A549 treated with RU486 at 1 μM for 4 hours (cell line): ENCODE data around the gene PARG. TPM values are rescaled to one million over a fixed set of nuclear protein-coding genes. Genes with fewer than 3 reads are reported as not detected.

Experiments used
- total RNA-seq: library from RNA; stranded (reverse); fragments of 200-300 nt; extraction: Qiagen RNA extraction; gene quantifications from 5 replicates; pipeline ENCODE4 v1.2.3, GENCODE V29; 2022; ENCODE audit warnings: low read depth

The PARG gene
- 14.7 to 20.4 TPM (median 19.7 TPM) in 5 replicates for total RNA-seq

DNA sequence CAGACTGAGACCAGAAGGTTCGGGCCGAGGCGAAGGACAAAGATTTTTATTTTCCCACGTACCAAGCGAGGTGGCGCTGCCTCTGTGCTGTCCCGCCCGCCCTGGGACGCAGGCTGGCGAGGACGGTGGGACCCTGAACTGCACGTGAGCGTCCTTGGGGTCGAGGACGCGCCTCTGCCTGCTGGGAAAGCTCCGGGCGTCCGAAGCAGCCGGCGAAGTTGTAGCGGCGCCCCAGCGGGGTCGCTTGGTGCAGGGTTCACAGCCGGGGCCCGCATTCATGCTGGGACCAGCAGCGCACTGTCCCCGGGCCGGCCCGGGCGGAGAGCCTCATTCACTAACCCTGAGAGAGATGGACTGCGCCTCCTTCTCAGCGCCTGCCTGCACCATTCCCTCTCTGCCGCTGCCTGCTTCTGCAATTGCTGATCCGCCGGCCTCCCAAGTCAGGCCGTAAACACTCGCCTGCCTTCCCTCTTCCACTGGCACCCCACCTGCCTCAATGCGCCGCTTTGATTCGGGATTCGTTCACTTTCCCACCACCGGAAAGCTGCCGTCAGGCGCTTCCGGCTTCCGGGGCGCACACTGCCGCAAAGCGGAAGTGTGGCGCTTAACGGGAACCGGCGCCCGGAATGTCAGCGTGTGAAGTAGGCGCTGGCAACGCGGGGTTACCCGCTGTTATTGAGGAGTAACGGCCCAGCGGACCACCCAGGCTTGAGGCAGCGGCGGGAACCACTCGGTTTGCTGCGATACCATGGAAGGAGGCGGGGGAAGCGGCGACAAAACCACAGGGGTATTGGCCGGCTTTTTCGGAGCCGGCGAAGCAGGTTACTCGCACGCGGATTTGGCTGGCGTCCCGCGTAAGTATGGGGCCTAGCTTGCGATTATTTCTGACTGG is at the start of gene PARG, which contains the start of gene TIMM23B:
TSS of gene PARG (minus strand) at position 581 of the 892 bp plus-strand sequence. CDS start at position 279, 302 bp downstream.
TSS of gene TIMM23B (plus strand) at position 607 of the 892 bp plus-strand sequence. CDS start at position 749, 142 bp downstream.

DNA sequence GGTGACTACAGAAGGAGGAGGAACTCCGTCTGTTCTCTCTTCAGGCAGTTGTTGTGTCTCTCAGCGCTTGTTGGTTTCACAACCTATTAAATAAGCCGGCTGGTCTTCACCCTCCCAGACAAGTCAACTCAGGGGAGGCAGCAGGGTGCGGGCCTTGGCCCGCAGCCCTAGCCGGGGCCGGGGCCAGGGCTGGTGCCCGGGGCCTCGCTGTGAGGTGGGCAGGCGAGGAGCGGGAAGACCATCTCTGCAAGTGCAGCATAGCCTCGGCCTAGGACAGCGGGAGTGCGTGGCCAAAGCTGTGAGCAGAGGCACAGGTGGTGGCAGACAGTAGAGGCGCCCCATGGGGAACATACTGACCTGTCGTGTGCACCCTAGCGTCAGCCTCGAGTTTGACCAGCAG is 46.5 kb upstream of the PARG start, which contains the start of gene AGAP6:
TSS of gene AGAP6 (plus strand) at position 31 of the 400 bp plus-strand sequence. CDS start at position 341, 310 bp downstream.

Other genes with a start within 250 kb of the PARG start
- gene OGDHL, start 179.7 kb downstream of the PARG start, total RNA-seq, result 0.07 to 0.24 TPM (median 0.15 TPM) in 5 replicates
- gene TIMM23B, start within 50 bp of the PARG start, total RNA-seq, result 13.9 to 23.3 TPM (median 18.1 TPM) in 5 replicates
- gene AGAP6, start 46.4 kb upstream of the PARG start, total RNA-seq, result 7.3 to 9.7 TPM (median 9.0 TPM) in 5 replicates
- gene WASHC2A, start 125.9 kb upstream of the PARG start, total RNA-seq, result 12.2 to 15.0 TPM (median 12.8 TPM) in 5 replicates